ENCODE results near the gene ATXN1.

Gene ATXN1

GRCh38 chr6:16625291-16626265 is 135.7 kb downstream of the ATXN1 start:
- TF ChIP-seq GATA2 (IDR thresholded peaks at IDR 0.05; ENCODE audit: low read depth, low read length) (no peak), GATA3 (IDR thresholded peaks at IDR 0.05; ENCODE audit: low read depth, low read length) (no peak)

- TF ChIP-seq GATA2 (IDR thresholded peaks at IDR 0.05; ENCODE audit: low read depth, low read length) (no peak), GATA3 (IDR thresholded peaks at IDR 0.05; ENCODE audit: low read depth, low read length) (no peak)
Measured at GRCh38 chr6:16624636-16625290, 136.5 kb downstream of the ATXN1 start.

GRCh38 chr6:16623731-16624130 is 137.5 kb downstream of the ATXN1 start:
- TF ChIP-seq GATA2 (IDR thresholded peaks at IDR 0.05; ENCODE audit: low read depth, low read length), result no peak
- TF ChIP-seq GATA3 (IDR thresholded peaks at IDR 0.05; ENCODE audit: low read depth, low read length), result no peak

GRCh38 chr6:16623029-16623653 is 138.1 kb downstream of the ATXN1 start:
- TF ChIP-seq GATA3 (IDR thresholded peaks at IDR 0.05; ENCODE audit: low read depth, low read length), result no peak
- no peak for TF ChIP-seq GATA2 (IDR thresholded peaks at IDR 0.05; ENCODE audit: low read depth, low read length)

GRCh38 chr6:16622193-16622592 is 139.1 kb downstream of the ATXN1 start:
- TF ChIP-seq GATA2 (IDR thresholded peaks at IDR 0.05; ENCODE audit: low read depth, low read length) (no peak), GATA3 (IDR thresholded peaks at IDR 0.05; ENCODE audit: low read depth, low read length) (no peak)

- TF ChIP-seq GATA3 (IDR thresholded peaks at IDR 0.05; ENCODE audit: low read depth, low read length) (no peak), GATA2 (IDR thresholded peaks at IDR 0.05; ENCODE audit: low read depth, low read length) (no peak)
Measured at GRCh38 chr6:16621002-16621401, 140.3 kb downstream of the ATXN1 start.

GRCh38 chr6:16619777-16620176 is 141.5 kb downstream of the ATXN1 start:
- no peak for TF ChIP-seq GATA3 (IDR thresholded peaks at IDR 0.05; ENCODE audit: low read depth, low read length)
- TF ChIP-seq GATA2 (IDR thresholded peaks at IDR 0.05; ENCODE audit: low read depth, low read length), result no peak

- TF ChIP-seq GATA3 (IDR thresholded peaks at IDR 0.05; ENCODE audit: low read depth, low read length) (no peak), GATA2 (IDR thresholded peaks at IDR 0.05; ENCODE audit: low read depth, low read length) (no peak)
Measured at GRCh38 chr6:16618962-16619361, 142.3 kb downstream of the ATXN1 start.

- no peak for TF ChIP-seq GATA2 (IDR thresholded peaks at IDR 0.05; ENCODE audit: low read depth, low read length)
- TF ChIP-seq GATA3 (IDR thresholded peaks at IDR 0.05; ENCODE audit: low read depth, low read length), result no peak
Measured at GRCh38 chr6:16608444-16608843, 152.8 kb downstream of the ATXN1 start.

- TF ChIP-seq GATA2 (IDR thresholded peaks at IDR 0.05; ENCODE audit: low read depth, low read length) (no peak), GATA3 (IDR thresholded peaks at IDR 0.05; ENCODE audit: low read depth, low read length) (no peak)
Measured at GRCh38 chr6:16602035-16602434, 159.2 kb downstream of the ATXN1 start.

GRCh38 chr6:16600701-16601100 is 160.6 kb downstream of the ATXN1 start:
- TF ChIP-seq GATA3 (IDR thresholded peaks at IDR 0.05; ENCODE audit: low read depth, low read length) (no peak), GATA2 (IDR thresholded peaks at IDR 0.05; ENCODE audit: low read depth, low read length) (no peak)

- TF ChIP-seq GATA3 (IDR thresholded peaks at IDR 0.05; ENCODE audit: low read depth, low read length) (no peak), GATA2 (IDR thresholded peaks at IDR 0.05; ENCODE audit: low read depth, low read length) (no peak)
Measured at GRCh38 chr6:16600026-16600425, 161.2 kb downstream of the ATXN1 start.

- TF ChIP-seq GATA3 (IDR thresholded peaks at IDR 0.05; ENCODE audit: low read depth, low read length) (no peak), GATA2 (IDR thresholded peaks at IDR 0.05; ENCODE audit: low read depth, low read length) (no peak)
Measured at GRCh38 chr6:16596616-16597331, 164.5 kb downstream of the ATXN1 start.
